Stimulated activated CD4-positive, alpha-beta T cell treated with anti-CD3 and anti-CD28 coated beads, Interleukin-2, amount 100 ng/mL, for 48 hours (primary cell): Measurements from ENCODE around the gene NSFL1C.
"Not testable (repeated sequence)": the region's sequence is repeated elsewhere in the genome, so short reads cannot be mapped to it uniquely, and the experiment has no call there.

Experiments
- DNase-seq, 2 donors: peaks; one replicate each; pipeline ENCODE4 v3.0.0-alpha.2; 2020

The NSFL1C gene

DNA sequence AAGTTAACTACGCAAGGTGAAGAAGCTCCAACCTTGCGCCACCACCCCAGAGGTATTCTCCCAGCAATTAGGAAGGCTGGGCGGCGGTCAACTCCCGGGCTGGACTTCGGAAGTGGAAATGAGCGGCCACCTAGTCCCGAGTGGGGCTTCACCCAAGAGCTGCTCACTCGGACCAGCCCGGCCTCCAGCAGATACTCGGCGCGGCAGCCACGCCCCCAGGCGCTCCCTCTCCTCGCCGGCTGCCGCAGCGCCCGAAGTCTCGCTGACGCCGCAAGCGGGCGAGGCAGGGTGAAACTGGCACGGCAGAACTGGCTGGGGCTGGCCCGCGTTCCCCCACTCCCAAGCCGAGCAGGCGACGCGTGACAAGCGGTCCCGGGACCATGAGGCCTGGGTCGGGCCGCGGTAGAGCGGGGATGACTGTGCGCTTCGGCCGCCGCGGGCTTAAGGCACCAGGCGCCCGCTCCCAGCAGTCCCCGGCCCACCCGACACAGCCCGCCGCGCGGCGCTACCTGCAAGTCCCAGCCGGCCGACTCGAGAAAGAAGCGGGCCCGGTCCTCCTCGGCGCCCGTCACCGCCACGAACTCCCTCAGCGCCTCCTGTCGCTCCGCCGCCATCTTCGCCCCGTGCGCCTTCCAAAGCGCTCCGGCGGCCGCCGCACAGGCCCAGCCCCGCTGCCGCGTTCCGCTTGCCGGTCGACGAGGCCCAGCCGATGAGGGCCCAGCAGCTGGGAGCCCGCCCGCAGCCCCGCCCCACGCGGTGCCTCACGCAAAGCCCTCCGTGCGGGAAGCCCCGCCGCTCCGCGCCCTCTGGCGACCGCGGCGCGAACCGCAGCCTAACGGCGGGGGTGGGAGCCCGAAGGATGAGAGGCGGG is at the start of gene NSFL1C:
TSS of gene NSFL1C (minus strand) at position 639 of the 871 bp plus-strand sequence. CDS start at position 614, 25 bp downstream.
- DNase-seq, result peak; percentile 96 to 99

DNA sequence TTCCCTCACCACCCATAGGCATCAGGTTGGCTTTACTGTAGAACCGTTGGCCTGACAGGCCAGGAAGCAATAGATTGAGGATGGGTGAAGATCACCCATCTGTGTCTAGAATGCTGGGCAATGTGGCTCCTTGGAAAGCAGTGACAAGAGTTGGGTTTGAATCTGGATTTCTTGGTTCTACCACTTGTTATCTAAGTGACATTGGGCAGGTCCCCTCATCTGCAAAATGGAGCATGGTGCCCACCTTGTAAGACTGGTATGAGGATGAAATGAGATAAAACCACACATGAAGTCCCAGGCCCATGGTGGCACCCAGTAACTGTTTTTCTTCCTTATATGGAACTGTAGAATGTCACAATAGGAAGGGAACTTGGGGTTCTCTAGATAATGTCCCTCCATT is 47.2 kb upstream of the NSFL1C start:
- DNase-seq, result no peak

- DNase-seq, result peak in 1 of 2 donors; percentile 9
Measured at GRCh38 chr20:1509237-1509636, 42.6 kb upstream of the NSFL1C start.

GRCh38 chr20:1508574-1508973 is 41.9 kb upstream of the NSFL1C start:
- no peak for DNase-seq

- no peak for DNase-seq
Measured at GRCh38 chr20:1507276-1507675, 40.6 kb upstream of the NSFL1C start.

DNA sequence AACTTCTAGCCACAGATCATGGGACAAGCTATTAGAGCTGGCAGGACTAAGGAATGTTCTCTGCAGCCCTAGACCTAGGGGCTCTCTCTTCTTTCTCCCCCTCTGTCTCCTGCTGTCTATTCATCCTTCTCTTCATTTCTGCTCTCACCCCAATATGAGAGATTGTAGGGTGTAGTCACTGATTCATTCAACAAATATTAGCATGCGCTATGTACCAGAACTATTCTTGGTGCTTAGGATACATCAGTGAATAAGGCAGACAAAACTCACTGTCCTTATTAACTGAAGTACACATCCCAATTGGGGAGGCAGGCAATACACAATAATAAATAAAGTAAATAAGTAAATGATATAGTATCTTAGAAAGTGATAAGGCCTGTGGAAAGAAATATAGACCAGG is 39.2 kb upstream of the NSFL1C start:
- no peak for DNase-seq

DNA sequence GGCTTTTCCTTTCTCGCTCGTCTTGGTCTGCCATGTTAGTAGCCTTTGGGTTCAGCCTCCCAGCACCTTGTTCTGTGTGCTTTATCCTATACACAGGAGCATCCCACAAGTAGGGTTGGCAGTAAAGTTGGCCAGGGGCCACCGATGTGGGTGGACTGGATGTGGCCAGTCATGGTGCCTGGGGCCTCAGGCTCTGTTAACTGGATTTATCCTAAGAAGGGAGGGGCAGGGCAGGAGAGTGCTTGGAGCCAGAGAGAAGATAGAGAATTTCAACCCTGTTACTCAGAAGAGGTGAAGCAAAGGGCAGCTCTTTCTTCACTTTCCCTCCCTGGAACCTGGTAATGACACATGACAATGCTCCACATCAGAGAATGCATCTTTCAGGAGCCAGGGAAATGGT is 38.7 kb upstream of the NSFL1C start:
- no peak for DNase-seq

- peak; percentile 58 to 65 for DNase-seq
Measured at GRCh38 chr20:1503564-1504227, 37.0 kb upstream of the NSFL1C start.

DNA sequence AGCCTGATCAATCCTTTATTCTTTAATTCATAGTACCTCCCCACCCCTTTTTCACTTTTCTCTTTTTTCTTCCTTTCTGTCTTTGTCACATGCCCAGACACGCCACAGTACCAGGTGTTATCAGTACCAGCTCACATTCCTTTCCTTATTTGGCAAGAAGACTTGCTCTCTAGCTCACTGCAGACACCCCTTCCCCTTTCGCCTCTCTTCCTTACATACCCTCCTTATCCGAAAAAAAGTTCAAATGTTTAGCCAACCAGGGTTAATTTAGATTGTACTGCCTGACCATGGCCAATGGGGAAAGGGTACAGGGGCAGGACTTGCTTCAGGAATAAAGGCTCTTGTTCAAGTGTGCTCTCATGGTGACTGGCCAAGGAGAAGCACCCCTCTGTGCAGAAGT is 33.8 kb upstream of the NSFL1C start:
- DNase-seq, result no peak

GRCh38 chr20:1499528-1500420 is 33.1 kb upstream of the NSFL1C start:
- DNase-seq, result no peak

DNA sequence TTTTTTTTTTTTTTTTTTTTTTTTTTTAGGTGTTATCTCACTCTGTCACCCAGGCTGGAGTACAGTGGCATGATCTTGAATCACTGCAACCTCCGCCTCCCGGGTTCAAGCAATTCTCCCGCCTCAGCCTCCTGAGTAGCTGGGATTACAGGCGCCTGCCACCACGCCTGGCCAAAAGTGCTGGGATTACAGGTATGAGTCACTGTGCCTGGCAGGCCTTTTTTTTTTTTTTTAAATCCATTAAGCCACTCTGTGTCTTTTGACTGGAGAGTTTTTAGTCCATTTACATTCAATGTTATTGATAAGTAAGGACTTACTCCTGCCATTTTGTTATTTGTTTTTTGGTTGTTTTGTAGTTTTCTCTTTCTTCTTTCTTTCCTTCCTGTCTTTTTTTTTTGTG is 30.7 kb upstream of the NSFL1C start:
- not testable (repeated sequence) for DNase-seq

DNA sequence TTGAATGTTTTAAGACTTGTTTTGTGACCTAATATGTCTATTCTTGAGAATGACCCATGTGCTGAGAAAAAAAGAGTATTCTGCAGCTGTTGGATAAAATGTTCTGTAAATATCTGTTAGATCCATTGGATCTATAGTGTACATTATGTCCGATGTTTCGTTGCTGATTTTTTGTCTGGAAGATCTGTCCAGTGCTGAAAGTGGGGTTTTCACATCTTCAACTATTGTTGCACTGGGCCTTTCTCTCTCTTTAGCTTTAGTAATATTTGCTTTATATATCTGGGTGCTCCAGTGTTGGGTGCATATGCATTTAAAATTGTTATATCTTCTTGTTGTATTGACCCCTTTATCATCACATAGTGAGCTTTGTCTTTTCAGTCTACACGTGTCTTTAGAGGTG is 30.3 kb upstream of the NSFL1C start:
- no peak for DNase-seq

DNA sequence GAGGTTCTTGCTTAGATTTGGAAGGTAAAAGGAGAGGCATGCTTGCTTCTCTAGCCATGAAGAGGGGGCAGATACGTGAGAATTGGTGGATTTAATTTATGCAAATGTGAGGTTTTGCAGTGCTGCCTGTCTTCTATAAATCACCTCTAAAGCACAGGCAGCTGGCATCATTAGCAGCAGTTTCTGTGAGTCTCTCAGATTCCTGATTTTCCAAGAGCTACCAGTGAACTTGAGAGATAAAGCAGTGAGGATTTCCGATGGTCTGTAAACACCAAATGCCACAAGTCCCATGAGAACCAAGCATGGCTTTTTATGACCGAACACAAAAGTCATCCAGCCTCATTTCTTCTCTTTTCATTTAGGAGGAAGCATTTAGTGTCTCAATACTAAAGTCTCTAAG is 27.8 kb upstream of the NSFL1C start:
- DNase-seq, result no peak

DNA sequence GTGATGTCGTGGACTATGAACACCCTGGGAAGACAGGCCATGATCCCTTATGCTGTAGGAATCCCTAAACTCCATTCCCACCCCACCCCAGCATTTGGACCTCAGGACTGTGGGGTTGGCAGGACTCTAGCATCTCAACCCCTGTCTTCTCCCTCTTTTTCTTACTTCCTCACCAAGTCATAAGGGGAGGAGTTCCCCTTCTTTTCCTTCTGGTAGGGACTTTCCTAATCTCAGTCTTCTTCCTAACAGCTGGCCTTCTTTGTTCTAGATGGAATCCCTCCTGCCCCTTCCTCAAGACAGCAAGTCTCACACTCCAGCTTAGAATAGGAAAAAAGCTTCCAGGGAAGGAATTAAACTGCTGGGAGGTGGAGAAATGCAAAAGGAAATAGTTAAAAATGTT is 26.9 kb upstream of the NSFL1C start:
- no peak for DNase-seq

DNA sequence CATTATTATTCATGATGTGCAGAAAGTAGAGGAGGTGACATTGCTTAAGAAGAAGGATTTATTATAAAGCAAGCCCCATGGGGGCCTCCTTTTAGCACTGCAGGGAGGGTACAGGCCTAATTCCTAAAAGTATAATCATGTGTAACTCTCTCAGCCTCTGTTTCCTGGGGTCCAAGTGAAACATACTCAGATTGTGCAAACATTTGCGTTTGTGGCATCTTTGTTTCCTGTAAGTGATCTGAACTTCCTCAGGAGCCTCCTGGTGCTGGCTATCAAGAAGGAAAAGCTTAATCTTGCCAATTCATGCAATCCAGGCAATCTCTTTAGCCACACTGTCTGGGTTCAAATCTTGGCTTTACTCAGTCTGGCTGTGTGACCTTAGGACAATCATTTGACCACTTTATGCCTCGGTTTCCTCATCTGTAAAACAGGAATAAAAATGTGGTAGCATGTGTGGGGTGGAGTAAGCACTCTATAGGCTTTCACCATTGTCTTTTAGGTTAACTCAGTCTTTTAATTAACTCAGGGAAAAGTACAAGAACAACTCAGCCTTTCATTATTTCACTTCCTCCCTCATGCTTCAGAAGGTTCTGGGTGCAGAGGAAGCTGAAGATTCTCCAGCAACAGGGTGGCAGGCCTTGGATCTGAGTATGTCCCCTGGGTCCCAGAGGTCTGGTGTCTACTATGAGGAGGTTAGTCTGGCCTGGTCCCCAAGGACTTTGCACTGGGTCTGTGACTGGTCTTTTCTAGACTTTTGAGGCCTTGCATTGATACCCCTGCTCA is 25.4 kb upstream of the NSFL1C start:
- DNase-seq, result no peak

- DNase-seq, result no peak
Measured at GRCh38 chr20:1491281-1491840, 24.7 kb upstream of the NSFL1C start, which contains the start of gene SIRPB2. SIRPB2 (minus strand) TSS chr20:1491420; CDS start chr20:1491359, 61 bp downstream.

DNA sequence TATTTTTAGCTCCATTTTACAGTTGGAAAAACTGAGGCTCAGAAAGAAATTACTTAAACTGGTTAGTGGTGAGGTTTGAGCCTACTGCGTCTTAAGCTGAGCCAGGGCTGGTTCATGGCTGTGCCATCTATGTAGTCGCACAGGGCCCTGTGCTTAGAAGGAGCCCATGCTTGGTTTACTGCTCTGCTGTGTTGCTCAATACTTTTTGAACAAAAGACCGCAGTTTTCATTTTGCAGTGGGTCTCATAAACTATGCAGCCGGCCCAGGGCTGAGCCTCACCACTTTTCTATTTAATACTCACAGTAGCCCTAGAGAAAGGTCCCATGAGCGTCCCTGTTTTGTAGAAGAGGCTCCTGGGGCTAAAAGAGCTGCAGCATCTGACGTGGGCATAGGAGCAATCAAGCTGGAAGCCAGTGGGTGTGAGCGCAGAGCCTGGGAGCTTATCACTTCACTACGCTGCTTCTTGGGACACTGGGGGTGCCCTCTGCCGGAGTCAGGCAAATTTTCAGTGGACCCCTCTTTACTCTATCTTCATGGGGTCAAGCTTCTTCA is 24.1 kb upstream of the NSFL1C start:
- DNase-seq, result no peak

DNA sequence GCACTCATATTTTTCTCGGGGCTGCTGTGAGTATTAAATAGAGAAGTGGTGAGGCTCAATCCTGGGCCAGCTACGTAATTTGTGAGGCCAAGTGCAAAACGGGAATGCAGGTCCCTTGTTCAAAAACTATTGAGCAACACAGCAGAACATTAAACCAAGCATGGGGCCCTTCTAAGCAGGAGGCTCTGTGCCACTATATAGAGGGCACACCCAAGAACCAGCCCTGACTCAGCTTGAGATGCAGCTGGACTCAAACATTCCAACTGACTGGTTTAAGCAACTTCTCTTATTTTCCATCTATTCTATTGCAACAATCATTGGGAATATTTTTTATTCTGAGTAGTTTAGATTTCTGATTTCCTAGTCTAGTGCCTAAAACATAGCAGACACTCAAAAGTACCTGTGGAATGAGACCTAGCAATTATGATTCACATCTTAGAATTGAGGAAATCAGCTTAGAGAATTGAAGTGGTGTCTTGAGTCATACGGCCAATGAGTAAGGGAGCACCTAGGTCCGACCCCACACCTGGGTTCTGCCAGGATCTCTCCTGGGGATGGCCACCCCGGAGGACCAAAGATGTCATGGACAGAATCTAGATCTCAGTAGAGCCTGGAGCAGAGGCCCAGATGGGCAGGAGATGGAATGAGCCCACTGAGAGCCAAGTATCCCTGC is 23.3 kb upstream of the NSFL1C start:
- DNase-seq, result no peak

- no peak for DNase-seq
Measured at GRCh38 chr20:1489325-1489724, 22.7 kb upstream of the NSFL1C start.

- DNase-seq, result no peak
Measured at GRCh38 chr20:1486566-1486965, 19.9 kb upstream of the NSFL1C start.
